NOMO-1 treated with dmso at 0.1 percent for 144 hours (cell line): ENCODE measurements around the gene ARL3.

Experiments
- DNase-seq: peaks from one replicate; lab custom pipeline; 2025; ENCODE audit not compliant: unreplicated experiment; lab: John Stamatoyannopoulos, UW

Gene ARL3

DNA sequence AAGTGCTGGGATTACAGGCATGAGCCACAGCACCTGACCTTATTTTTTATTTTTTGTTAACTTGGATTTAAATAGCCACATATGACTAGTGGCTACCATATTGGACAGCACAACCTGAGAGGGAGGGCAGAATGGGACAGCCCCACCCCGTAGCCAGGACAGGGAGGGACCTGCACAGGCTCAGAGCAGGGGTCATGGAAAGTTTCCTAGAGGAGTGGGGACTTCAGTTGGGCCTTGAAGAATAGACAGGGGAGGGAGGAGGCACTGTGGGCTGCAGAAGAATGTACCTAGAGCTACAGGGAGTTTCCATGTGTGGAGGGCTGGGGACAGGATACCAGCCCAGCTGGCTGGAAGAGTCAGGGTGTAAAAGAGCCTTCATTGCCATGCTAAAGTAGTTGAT lies 61.1 kb downstream of the ARL3 start:
- no peak for DNase-seq

DNA sequence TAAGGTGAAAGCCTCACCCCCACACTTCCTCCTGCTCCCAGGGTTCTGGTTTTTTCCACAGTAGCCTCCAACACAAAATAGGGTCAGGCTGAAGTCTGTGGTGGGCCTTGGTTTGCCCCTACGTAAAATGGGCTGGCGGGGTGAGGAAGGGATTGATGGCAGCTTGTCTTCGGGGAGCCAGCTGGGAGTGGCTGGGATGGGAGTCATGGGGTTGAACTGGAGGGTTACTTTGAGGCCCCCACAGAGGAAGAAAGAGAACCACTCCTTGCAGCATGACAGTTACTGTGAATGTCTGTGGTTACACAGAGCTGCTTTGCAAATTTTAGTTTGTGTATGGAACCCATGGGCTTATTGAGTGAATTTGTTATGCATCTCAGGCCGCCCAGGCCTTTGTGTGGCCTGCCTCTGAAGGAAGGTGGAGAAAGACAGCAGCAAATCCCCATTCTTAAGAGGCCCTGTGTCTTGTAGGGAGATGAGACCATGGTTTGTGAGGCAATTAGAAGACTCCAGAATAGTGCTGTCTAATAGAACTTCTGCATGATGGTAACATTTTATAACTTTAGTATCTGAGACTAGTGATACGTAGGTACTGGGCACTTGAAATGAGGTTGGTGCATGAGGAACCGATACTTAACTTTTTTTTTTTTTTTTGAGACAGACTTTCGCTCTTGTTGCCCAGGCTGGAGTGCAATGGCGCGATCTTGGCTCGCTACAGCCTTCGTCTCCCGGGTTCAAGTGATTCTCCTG lies 61.9 kb downstream of the ARL3 start:
- DNase-seq = peak; percentile 39

DNA sequence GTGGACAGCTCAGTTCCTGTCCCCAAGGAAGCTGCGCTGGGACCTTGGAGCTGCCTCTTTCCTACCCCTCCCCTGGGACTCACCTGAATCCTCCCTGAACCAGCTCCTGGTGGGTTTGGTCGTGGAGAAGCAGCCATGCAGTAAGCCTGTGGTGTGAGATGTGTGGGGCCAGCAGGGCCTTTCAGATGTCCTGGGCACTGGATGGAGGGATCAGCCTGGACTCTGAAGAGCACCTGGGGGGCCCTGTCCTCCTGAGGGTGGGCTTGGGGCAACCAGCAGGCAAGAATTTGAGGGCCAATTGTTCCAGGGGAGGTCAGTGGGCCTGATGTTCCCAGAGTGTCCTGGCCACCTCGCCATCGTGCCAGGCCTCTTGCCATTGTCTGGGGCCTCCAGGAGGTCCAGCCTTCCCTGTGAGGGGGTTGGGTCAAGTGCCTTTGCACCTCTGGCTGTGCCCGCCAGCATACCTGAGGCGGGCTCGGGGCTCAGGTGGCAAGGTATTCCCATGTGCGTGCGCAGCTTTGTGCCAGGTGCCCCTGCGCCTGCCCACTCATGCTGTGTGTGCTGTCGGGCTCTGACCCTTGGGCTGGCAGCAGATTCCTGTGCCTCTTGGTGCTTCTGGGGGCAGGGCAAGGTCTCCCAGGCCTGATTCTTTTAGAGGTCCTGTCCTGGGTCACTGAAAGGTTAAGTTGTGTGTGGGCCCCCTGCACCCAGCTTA lies 62.6 kb downstream of the ARL3 start:
- no peak for DNase-seq

DNA sequence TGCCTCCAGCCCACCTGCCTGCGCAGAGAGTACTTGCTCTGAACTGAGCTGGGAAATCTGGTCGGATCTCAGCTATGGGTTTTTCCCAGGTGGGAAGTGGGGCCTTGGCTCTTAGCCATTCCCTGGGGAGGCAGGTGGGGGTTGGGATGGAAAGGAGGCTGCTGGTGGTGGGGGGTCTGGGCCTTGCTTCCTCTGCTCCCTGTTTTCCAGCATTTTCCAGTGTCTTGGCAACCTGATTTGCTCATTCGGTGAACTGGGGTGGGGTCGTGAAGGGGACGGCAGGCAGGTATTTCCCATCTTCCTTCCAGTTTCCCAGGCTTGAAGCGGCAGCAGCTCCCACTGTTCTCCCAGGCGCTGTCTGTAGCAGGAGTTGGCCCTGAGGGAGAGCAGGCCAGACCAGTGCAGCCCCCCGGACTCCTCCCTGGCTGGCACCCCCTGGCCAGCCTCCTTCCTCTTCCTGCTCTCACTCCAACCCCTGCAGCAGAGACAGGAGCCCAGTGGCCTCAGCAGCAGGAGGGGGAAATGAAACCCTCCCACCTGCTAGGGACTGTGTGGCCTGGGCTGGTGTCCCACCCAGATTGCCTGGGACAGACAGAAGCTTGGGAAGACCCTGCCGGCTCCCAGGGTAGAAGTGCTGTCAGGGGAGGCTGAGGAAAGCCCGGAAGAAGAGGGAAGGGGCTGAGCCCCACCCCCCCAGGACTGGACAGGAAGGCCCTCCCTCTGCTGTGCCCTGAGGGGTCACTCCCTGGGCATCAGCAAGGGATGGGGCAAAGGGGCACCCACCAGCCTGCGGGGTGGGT lies 63.3 kb downstream of the ARL3 start:
- peak; percentile 39 for DNase-seq

DNA sequence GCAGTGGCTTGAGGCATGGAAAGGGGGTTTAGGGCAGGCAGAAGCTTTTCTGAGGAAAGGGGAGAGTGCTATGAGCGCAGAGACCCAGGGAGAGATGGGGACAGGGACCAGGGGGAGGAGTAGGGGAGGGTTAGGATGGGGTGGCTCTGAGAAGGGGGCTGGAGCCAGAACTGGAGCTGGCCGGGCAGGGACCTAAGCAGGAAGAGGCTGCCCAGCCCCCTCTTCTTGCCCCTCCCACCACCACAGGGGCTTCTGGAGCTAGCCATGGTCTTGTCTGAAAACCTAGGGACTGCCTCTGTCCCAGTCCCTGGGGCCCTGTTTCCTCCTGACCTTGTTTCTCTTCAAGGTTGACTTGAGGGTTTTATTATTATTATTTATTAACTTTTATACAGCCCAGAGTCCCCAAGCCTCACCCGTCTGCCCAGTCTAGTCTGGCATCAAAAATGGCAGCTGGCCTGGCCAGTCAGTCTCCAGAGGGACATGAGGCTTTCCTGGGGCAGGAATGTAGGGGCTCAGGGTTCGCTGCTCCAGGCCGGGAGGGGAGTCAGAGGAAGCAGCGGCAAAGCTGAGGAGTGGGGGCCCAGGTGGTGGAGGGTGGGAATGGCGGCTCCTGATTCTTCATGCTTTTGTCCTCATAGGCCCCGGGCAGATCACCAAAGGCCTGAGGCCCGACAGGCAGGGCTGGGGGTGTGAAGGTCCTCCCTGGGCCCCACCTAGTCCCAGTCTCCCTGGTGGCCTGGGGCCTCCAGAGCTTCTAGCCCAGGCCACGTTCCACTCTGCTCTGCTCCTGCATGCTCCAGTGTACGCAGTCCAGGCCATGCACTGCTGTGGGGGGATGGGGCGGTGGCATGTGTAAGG lies 64.2 kb downstream of the ARL3 start:
- DNase-seq = no peak

DNA sequence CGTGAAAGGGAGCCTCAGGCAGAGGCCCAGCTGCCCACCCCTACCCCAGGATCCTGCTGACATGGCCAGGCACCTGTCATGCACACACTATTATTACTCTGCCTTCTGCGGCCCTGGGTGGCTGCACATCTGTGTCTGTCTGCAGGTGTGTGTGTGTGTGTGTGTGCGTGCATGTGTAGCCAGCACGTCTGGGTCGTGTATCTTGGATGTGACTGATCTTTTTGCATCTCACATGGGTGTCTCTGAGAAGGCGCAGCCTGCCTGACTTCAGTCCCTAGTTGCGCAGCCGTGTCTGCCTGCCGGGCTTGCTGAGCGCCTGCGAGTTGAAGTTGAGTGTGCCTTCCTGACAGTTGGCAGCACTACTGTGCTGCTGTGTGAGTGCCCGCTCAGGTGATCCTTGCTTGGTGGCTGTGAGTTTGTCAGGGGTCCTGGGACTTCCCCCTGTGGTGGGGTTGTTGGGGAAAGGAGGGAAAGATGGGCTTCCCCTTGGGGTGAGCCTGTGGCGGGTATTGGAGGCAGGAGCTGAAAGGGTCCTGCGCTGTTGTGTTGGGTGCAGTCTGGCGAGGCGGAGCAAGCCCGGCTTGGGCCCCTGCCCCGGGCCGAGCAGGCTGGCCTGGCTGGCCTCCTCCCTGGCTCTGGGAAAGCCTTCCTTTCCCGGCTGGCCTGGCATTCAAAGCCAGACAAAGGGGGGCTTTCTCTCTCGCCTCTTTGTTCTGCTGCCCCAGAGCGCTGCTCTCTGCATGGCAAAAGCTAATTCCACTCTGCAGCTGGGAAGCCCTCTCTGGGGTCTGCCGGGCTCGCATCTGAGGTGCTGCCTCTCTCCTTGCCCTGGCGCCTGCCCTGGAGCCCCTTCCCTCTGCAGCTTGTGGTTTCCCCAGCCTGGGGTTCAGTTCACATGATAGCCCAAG lies 65.1 kb downstream of the ARL3 start:
- DNase-seq = no peak

DNA sequence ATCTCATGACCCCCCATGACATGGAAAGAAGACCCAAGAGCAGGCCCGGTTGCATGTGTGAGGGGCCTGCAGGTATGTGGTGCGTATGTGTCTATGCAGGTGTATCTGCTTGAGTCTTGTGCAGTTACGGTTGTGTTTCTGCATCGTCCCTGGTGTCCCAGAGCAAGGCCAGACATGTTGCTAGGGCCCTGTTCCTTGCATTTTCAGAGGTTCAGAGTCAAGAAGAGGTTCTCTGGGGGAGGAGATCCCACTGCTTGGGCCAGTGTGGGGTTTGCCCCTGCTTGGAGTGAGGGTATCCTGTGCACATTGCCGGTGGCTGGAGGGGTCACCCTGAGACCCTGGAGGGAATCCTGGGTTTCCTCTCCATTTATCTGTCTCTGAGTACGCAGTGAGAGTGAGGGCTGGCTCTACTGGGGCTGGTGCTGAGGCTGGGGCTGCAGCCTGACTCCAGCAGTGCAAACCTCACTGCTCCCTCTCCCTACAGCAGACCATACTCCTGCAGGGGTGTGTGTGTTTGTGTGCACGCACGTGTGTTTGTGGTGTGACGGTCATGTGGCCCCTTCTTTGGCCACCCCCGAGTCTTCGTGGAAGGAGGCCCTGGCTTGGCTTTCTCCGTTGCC lies 65.8 kb downstream of the ARL3 start:
- DNase-seq = no peak

DNA sequence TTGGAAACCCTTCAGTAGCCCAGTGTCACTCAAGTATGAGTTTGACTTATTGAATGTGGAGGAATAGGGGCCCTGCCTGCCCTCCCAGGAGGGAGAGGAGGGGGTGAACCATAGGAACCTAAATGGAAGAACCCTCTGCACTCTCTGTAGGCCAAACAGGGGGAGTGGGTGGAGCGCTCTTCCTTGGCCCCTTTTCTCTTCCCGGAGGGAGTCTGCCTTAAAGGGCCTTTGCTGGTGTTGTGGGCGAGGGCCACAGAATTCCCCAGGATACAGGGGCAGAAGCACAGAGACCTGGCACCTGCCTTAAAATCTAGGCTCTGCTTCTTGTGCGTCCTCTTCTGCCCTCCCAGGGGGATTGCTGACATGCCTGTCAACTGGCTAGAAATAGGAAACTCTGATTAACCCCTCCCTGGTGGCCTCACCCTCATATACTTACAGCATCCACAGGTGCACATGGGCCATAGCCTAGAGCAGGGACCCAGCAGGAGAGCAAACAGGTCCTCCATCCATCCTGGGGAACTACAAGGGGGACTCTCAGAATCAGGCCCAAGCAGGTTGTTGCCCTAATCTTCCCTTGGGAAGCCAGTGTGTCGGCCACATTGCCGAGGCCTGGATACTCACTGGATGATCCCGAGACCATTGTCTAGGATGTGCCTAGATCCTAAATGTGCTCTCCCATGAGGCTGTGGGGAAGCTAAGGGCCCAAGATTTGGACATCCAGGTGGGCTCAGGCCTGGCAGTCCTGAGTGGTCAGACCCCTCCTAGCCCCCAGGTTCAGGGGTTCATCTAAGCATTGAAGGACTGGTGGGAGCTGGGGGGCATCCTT lies 66.5 kb downstream of the ARL3 start:
- DNase-seq = no peak

DNA sequence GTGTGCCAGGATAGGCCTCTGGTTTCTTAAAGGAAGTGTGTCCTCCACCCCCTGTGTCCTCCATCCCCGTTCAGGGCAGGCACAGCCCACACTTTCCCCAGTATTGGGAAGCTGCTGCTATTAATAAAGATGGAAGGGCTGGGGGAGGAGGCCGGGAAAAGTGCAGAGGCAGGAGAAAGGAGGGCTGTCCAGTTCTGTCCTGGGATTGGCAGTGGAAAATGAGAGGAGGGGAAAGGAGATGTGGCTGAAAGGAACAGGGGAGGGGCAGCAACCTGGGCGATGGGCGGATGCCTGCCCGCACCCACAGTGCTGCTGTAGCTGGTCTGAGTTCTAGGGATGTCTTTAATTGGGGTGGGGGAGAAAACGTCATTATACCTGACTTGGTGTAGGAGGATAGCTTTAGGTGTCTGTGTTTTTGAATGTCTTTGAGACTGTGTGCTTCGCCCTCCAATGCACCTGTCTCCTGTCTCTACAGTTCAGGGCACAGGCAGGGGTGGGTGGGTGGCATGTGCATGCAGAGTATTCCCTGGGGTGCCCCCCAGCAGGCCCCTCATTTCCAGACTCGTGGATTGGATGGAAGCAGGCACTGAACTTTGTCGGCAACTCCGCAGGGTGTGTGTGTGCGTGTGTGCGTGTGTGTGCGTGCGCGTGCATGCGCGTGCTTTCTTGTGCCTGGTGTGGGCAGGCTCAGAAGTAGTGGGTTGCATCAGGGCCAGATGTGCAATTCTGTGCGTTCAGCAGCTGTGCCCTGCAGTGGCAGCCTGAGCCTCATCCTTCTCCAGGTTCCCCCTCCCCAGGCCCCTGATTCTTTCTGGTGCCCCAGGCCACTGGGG lies 67.4 kb downstream of the ARL3 start:
- peak; percentile 15 for DNase-seq

DNA sequence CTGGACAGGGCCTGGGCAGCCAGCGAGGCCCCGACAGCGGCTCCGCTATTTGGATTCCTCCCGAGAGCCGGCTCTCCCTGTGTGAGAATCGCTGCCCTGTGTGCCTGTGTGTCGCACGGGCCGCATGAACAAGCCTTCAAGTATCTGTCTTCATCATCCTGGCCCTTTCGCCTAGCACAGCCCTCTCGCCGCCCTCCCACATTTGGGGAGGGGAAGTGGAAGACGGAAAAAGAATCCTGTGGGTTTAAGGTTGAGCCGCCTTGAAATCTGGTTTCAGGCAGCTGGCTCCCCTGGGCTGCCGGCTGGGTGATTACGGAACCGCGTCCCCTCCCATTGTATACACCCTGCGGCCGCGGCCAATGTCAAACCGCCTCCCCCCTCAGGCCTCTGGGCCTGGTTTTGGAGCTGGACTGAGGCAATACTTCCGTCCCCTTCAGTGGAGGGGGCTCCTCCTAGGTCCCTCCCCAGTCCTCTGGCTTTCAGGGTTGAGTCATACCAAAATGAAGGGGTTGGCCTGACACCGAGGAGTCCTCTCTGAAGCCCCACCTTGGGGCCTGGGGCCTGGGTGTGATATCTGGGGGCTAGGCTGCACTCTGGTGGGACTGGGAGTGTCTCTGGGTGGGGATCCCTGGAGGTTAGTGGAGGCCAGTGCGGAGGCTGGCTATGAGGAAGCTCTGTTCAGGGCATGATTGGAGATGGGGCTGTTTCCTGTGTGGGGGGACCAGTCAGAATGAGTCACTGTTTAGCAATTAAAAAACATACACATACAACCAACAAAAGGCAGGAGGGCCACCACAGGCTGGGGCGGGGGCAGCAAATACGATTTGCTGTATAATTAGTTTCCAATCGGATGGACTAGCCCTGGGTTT lies 68.2 kb downstream of the ARL3 start:
- DNase-seq = peak; percentile 97

DNA sequence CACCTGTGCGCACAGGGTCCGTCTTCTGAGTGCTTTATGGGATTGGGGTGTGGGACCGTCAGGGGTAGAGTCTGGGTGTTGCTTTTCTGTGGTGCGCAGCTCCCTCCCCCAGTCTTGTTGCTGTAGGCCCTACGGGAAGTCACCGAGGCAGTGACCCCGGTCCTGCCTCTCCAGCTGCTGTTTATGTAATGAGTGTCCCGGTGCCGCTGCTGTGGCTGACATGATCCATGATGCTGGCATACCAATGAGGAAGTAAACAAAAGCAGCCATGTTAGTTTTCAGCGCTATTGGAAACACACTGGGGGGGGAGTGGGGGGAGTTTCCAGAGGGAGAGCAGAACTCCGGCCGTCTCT lies 68.8 kb downstream of the ARL3 start:
- DNase-seq = peak; percentile 44

DNA sequence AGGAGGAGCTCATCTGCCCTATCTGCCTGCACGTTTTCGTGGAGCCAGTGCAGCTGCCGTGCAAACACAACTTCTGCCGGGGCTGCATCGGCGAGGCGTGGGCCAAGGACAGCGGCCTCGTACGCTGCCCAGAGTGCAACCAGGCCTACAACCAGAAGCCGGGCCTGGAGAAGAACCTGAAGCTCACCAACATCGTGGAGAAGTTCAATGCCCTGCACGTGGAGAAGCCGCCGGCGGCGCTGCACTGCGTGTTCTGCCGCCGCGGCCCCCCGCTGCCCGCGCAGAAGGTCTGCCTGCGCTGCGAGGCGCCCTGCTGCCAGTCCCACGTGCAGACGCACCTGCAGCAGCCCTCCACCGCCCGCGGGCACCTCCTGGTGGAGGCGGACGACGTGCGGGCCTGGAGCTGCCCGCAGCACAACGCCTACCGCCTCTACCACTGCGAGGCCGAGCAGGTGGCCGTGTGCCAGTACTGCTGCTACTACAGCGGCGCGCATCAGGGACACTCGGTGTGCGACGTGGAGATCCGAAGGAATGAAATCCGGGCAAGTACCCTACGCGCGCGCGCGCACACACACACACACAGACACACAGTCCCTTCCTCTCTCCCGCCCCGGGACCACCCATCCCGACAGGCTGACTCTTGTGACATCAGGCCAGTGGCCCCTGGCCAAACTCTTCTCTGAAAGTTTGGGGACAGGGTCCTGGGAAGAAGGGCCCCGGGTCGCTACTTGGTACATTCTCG lies 69.4 kb downstream of the ARL3 start:
- peak; percentile 67 for DNase-seq

DNA sequence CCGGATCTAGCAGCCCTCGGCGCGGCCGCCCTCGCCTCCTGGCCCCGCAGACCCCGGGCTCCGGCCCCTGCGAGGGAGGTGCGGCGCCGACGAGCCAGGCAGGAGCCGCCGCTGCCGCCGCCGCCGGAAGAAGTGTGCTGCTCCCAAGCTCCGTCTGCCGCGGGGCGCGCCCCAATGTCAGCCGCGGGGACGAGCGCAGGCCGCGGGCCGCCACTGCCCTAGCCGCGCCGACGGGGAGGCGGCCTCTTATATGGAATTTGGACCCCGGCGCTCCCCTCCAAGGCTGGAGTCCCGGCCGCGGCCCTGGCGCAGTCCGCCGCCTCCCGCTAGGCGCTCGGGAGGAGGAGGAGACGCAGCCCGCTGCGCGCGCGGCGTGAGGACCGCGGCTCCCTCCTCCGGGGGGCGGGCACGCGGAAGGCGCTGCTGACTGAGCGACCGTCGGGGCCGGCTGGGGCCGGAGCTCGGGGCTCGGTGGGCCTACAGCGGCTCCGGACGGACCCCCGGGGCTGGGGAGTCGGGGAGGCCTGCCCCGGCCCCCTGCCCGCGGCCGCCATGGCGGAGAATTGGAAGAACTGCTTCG lies 70.0 kb downstream of the ARL3 start, which contains the start of gene TRIM8:
TSS of gene TRIM8 (plus strand) at position 414 of the 580 bp plus-strand sequence. CDS start at position 553, 139 bp downstream.
- peak; percentile 43 for DNase-seq

DNA sequence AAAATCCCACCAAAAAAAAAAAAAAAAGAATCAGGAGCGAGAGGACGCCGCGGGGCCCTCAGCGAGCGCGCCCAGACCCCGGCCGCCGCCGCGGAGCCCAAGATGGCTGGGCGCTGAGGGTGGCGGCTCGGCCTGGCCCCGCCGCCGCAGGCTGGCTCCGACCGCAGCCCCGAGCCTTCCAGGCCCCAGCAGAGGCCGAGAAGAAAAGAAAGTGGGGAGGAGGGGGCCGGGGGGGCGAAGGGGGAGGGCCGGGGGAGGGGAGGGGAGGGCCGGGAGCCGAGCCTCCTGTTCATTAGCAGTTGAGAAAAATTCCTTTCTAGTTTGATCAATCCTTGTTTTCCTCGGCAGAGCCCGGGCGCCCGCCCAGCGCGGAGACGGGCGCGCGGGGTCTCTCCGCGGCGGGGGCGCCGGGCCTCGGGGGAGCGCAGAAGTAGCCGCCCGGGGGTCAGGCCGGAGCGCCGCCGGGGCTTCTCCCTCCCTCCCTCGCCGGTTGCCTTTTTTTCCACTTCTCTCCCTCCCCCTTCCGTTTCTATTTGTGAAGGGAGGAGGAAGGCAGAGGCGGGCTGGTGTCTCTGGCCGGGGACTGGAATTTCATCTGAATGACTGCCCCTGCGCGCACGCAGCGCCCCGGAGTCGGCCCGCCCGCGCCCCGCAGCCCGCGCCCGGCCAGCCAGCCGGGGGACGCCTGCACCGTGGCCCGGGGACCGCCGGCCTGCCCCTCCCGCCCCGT lies 70.7 kb downstream of the ARL3 start:
- peak; percentile 58 for DNase-seq

DNA sequence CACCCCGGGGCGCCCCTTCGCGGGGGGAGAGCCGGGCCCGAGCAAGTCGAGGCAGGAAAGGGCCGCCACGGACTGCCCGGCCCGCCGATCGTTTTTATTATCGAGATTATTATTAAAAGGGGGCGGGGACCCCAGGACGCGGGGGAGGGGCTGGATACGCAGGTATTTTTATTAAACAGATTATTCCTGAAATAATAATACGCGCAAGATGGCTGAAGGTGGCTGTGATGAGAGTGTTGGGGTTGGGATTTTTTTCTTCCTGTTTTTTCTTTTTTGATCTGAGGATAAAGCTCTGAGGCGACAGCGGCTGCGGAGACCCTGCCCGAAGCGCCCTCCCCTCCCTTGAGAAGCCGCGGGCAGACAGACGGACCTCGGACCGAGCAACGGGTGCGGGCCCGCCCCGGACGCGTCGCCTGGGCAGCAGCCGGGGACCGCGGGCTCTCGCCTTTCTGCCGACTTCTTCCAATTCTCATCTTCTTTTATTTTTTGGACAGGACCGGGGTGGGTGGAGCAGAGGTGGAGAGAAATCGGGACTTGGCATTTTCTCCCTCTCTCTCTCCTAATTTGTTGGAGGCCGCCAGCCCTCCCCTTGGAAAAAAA lies 71.4 kb downstream of the ARL3 start:
- no peak for DNase-seq
